ENCODE measurements around the gene INPP5A. TPM values are rescaled to one million over a fixed set of nuclear protein-coding genes. Genes with fewer than 3 reads are reported as not detected.

The INPP5A gene
- total and polyA plus RNA-seq, 2 donors (not counting 1 experiment from before 2014, with no cell fraction given): 9.3 to 87.8 TPM

DNA sequence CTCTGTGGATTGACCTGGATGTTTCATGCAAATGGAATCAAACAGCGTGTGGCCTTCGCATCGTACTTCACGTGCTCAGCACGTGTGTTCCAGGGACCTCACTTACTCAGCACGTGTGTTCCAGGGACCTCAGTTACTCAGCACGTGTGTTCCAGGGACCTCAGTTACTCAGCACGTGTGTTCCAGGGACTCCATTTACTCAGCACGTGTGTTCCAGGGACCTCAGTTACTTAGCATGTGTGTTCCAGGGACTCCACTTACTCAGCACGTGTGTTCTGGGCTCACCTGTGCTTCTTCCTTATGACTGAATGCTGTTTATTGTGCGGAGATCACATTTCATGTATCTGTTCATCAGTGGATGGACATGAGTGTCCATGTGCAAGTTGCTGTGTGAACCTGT is 22.0 kb downstream of the INPP5A start:
- TF ChIP-seq, protein P1, sequence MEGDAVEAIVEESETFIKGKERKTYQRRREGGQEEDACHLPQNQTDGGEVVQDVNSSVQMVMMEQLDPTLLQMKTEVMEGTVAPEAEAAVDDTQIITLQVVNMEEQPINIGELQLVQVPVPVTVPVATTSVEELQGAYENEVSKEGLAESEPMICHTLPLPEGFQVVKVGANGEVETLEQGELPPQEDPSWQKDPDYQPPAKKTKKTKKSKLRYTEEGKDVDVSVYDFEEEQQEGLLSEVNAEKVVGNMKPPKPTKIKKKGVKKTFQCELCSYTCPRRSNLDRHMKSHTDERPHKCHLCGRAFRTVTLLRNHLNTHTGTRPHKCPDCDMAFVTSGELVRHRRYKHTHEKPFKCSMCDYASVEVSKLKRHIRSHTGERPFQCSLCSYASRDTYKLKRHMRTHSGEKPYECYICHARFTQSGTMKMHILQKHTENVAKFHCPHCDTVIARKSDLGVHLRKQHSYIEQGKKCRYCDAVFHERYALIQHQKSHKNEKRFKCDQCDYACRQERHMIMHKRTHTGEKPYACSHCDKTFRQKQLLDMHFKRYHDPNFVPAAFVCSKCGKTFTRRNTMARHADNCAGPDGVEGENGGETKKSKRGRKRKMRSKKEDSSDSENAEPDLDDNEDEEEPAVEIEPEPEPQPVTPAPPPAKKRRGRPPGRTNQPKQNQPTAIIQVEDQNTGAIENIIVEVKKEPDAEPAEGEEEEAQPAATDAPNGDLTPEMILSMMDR (IDR thresholded peaks at IDR 0.05): no peak
- TF ChIP-seq EZH2 (IDR thresholded peaks at IDR 0.05; ENCODE audit: borderline replicate concordance, insufficient read depth, low read depth, low read length, poor library complexity, severe bottlenecking): no peak
- intact Hi-C loops (cut with micrococcal nuclease): loop anchor here (5.0 kb wide), 1 partner anchor 73 kb away; no protein-coding TSS in a partner anchor
- Mint-ChIP-seq H3K27me3 (no peaks in the 10 kb centered on the region), H3K27ac (peak overlapping the region; percentile 61), H3K9me3 (ENCODE audit: insufficient read depth) (no peaks in the 10 kb centered on the region), H3K4me1 (peaks cover 51% of the 10 kb centered on the region), H3K4me3 (peak overlapping the region; percentile 56)
- H3K36me3 ChIP-seq (replicated peaks in 1 of 2; ENCODE audit: control extremely low read depth in 1 of 2, control insufficient read depth in 1 of 2, extremely low read depth in 1 of 2, insufficient read depth in 2 of 2, low read length in 1 of 2): no peaks in the 10 kb centered on the region
- no peak for DNase-seq
- H3K4me1 ChIP-seq (ENCODE audit: control insufficient read depth in 2 of 2, insufficient read depth in 2 of 2, low read length in 2 of 2): peaks cover 61 to 76% of the 10 kb centered on the region in 2 donors
- H4K20me1 ChIP-seq (ENCODE audit: control insufficient read depth, insufficient read depth, low read length, poor library complexity, severe bottlenecking): peaks cover 44% of the 10 kb centered on the region
- no peak overlapping the region for H3K27ac ChIP-seq (ENCODE audit: low read length in 2 of 2)
- no peak overlapping the region for H2AFZ ChIP-seq (ENCODE audit: insufficient read depth, low read depth, low read length, poor library complexity, severe bottlenecking)
- POLR2A ChIA-PET: interaction anchor here (3.6 kb wide), 1 partner anchor 12 kb away, joined by 17 read pairs; no protein-coding TSS in a partner anchor
- WGBS (ENCODE audit: insufficient coverage): 83% methylated on average over 11 of the region's 11 CpGs
- peaks cover 100% of the 10 kb centered on the region for H3K79me2 ChIP-seq (ENCODE audit: control insufficient read depth, insufficient read depth, low read length)
- peak overlapping the region; percentile 66 for H3K4me2 ChIP-seq (replicated peaks; ENCODE audit: low read depth, low read length, poor library complexity, severe bottlenecking)
- no peak overlapping the region for H3K4me3 ChIP-seq (ENCODE audit: control extremely low read depth in 1 of 5, extremely low read depth in 1 of 5, insufficient read depth in 1 of 5, low read depth in 2 of 5, low read length in 4 of 5)
- H3K9me3 ChIP-seq (ENCODE audit: control extremely low read depth in 1 of 3, control insufficient read depth in 2 of 3, insufficient read depth in 1 of 3, low read length in 2 of 3): no peaks in the 10 kb centered on the region
- H3K9ac ChIP-seq (ENCODE audit: low read length): no peak overlapping the region
- CTCF ChIA-PET: interaction anchor here (1.0 to 2.4 kb wide), 4 partner anchors 8 to 12 kb away, joined by 3 to 18 read pairs (median 10); no protein-coding TSS in a partner anchor
- no peak for ATAC-seq (ENCODE audit: low read depth)
- no peaks in the 10 kb centered on the region for H3K27me3 ChIP-seq (replicated peaks in 1 of 4; ENCODE audit: control extremely low read depth in 1 of 4, control insufficient read depth in 3 of 4, insufficient read depth in 4 of 4, low read length in 3 of 4)

DNA sequence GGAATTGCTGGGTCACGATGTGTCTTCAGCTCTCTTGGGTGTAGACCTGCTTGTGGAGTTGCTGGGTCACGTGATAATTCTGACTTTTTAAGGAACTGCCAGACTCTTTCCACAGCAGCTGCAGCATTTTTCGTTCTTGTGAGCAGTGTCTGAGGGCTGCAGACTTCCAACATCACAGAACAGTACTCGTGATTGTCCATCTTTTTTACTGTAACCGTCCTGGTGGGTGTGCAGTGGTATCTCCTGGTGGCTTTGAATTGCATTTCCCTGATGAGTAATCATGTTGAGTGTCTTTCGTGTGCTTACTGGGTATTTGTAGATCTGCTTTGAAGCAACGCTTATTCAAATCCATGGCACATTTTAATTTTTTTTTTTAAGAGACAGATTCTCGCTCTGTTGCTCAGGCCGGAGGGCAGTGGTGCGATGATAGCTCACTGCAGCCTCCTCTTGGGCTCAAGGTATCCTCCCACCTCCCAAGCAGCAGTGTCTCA is 22.7 kb downstream of the INPP5A start:
- Mint-ChIP-seq H3K4me1 (peaks cover 55% of the 10 kb centered on the region), H3K4me3 (peak overlapping the region; percentile 56), H3K27me3 (no peaks in the 10 kb centered on the region), H3K9me3 (ENCODE audit: insufficient read depth) (no peaks in the 10 kb centered on the region), H3K27ac (peak overlapping the region; percentile 61)
- POLR2A ChIA-PET: interaction anchor here (0.8 to 3.6 kb wide), 3 partner anchors 9 to 18 kb away, joined by 3 to 17 read pairs (median 4); no protein-coding TSS in a partner anchor
- peak; percentile 69 for DNase-seq
- no peaks in the 10 kb centered on the region for H3K36me3 ChIP-seq (replicated peaks in 1 of 2; ENCODE audit: control extremely low read depth in 1 of 2, control insufficient read depth in 1 of 2, extremely low read depth in 1 of 2, insufficient read depth in 2 of 2, low read length in 1 of 2)
- intact Hi-C loops (cut with micrococcal nuclease): loop anchor here (1.0 kb wide), 1 partner anchor 12 kb away; no protein-coding TSS in a partner anchor
- ATAC-seq (ENCODE audit: low read depth): peak; percentile 32
- peaks cover 52% of the 10 kb centered on the region for H4K20me1 ChIP-seq (ENCODE audit: control insufficient read depth, insufficient read depth, low read length, poor library complexity, severe bottlenecking)
- H2AFZ ChIP-seq (ENCODE audit: insufficient read depth, low read depth, low read length, poor library complexity, severe bottlenecking): no peak overlapping the region
- peaks cover 100% of the 10 kb centered on the region for H3K79me2 ChIP-seq (ENCODE audit: control insufficient read depth, insufficient read depth, low read length)
- peak overlapping the region; percentile 27 for H3K9ac ChIP-seq (ENCODE audit: low read length)
- CTCF ChIA-PET: interaction anchor here (0.9 to 2.4 kb wide), 5 partner anchors 9 to 32 kb away, joined by 3 to 18 read pairs (median 5); no protein-coding TSS in a partner anchor
- peak overlapping the region in 2 of 5 experiments; percentile 1 to 19 for H3K4me3 ChIP-seq (ENCODE audit: control extremely low read depth in 1 of 5, extremely low read depth in 1 of 5, insufficient read depth in 1 of 5, low read depth in 2 of 5, low read length in 4 of 5)
- H3K27me3 ChIP-seq (replicated peaks in 1 of 4; ENCODE audit: control extremely low read depth in 1 of 4, control insufficient read depth in 3 of 4, insufficient read depth in 4 of 4, low read length in 3 of 4): no peaks in the 10 kb centered on the region
- H3K4me2 ChIP-seq (replicated peaks; ENCODE audit: low read depth, low read length, poor library complexity, severe bottlenecking): peak overlapping the region; percentile 66
- H3K9me3 ChIP-seq (ENCODE audit: control extremely low read depth in 1 of 3, control insufficient read depth in 2 of 3, insufficient read depth in 1 of 3, low read length in 2 of 3): no peaks in the 10 kb centered on the region
- H3K27ac ChIP-seq (ENCODE audit: low read length in 2 of 2): peak overlapping the region; percentile 4 to 44
- peaks cover 53 to 69% of the 10 kb centered on the region in 2 donors for H3K4me1 ChIP-seq (ENCODE audit: control insufficient read depth in 2 of 2, insufficient read depth in 2 of 2, low read length in 2 of 2)
- TF ChIP-seq EZH2 (IDR thresholded peaks at IDR 0.05; ENCODE audit: borderline replicate concordance, insufficient read depth, low read depth, low read length, poor library complexity, severe bottlenecking): no peak
- TF ChIP-seq, protein P1 (IDR thresholded peaks at IDR 0.05): no peak
- 4% methylated on average over 5 of the region's 10 CpGs for WGBS (ENCODE audit: insufficient coverage)
